Tibial nerve (tissue), 4 donors: Measurements from ENCODE around the gene OTOF. TPM values are rescaled to one million over a fixed set of nuclear protein-coding genes. Genes with fewer than 3 reads are reported as not detected.

Source experiments
- DNase-seq, 2 donors: peaks; one replicate each; pipeline ENCODE4 v3.0.0-alpha.2; 2019; ENCODE audit warnings: low spot score in 2 of 2
- H3K27ac ChIP-seq, 4 donors: fragments of 200-600 bp; sonication (generic) in 3 of 4; one replicate each; pipeline ENCODE4 v1.5.1; 2017 to 2019; ENCODE audit warnings: mild to moderate bottlenecking in 1 of 4
- H3K27me3 ChIP-seq, 2 donors: fragments of 200-600 bp; sonication (generic) in 1 of 2; one replicate each; pipeline versions ENCODE4 v1.5.1 to v1.6.0; 2017 to 2019
- H3K36me3 ChIP-seq, 3 donors: fragments of 200-600 bp; sonication (generic); one replicate each; pipeline ENCODE4 v1.5.1; 2018 to 2019
- H3K4me1 ChIP-seq, 4 donors: fragments of 200-600 bp; sonication (generic) in 3 of 4; one replicate each; pipeline ENCODE4 v1.5.1; 2017 to 2019
- H3K4me3 ChIP-seq, 4 donors: fragments of 200-600 bp; sonication (generic) in 3 of 4; one replicate each; pipeline ENCODE4 v1.5.1; 2017 to 2019; ENCODE audit warnings: mild to moderate bottlenecking in 1 of 4, moderate library complexity in 1 of 4
- H3K9me3 ChIP-seq, 4 donors: fragments of 200-600 bp; sonication (generic) in 3 of 4; one replicate each; pipeline ENCODE4 v1.5.1; 2017 to 2019
- EP300 ChIP-seq, 2 donors: sonication (generic); formaldehyde crosslinking; IDR thresholded peaks; one replicate each; pipeline ENCODE4 v1.6.1; 2017; ENCODE audit warnings: antibody characterized with exemption in 2 of 2, mild to moderate bottlenecking in 1 of 2
- POLR2A ChIP-seq, 2 donors: fragments of 450-650 bp; IDR thresholded peaks; one replicate each; pipeline ENCODE4 v1.6.1; 2017; ENCODE audit warnings: antibody characterized with exemption in 2 of 2, mild to moderate bottlenecking in 2 of 2, moderate library complexity in 2 of 2
- WGBS, 2 donors: methylation state at CpG; one replicate each; pipeline ENCODE4 v1.1.5; 2018; 5-methylcytosine and 5-hydroxymethylcytosine counted together
- total RNA-seq, 4 donors: library from RNA; depleted of rRNA; stranded (reverse); fragments of >200 nt; gene quantifications; one replicate each; pipeline ENCODE4 v1.1.0, GENCODE V29; 2016
- TF ChIP-seq, protein P1 (sequence below), 5 experiments: fragments of 200-600 bp in 3 of 5; fragments of 450-650 bp in 2 of 5; sonication (generic) in 3 of 5; IDR thresholded peaks; one replicate each; pipeline ENCODE4 v1.5.1; 2016 to 2019; ENCODE audit warnings: antibody characterized with exemption in 5 of 5, mild to moderate bottlenecking in 3 of 5, moderate library complexity in 2 of 5

OTOF gene
- total RNA-seq, 4 donors from 2014 or later = under 0.01 to 0.30 (median 0.22) TPM; not detected in 1

DNA sequence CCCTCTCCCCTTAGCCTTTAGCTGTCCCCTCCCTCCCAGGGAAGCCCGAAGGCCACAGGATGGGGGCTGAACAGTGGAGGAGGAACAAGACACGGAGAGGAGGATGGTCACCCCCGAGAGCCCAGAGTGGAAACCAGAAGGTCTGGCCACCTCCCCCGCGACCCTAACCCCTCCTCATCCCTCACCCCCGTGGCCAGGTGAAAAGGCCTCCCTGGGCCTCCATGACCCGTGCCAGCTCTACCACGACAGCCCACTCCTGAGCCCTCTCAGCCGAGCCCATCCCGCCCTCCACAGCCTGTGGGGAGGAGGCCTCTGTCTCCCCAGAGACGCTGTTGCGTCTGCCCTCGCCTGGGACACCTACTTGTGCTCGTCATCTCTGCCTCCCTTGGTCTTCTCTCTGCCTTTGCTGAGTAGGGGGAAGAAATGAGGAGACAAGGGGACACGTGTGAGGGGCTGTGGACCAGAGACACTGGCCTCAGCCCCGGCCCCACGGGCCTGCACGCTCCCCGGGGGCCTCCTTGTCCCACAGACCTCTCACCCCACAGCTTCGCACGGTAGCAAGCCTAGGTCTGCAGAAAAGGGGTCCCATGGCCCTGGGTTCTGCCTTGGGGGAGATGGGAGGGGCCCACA is 32.5 kb upstream of the OTOF start:
- no peaks in the 10 kb centered on the region for H3K27me3 ChIP-seq
- no peaks in the 10 kb centered on the region for H3K36me3 ChIP-seq
- H3K4me1 ChIP-seq = no peaks in the 10 kb centered on the region
- DNase-seq = no peak
- 84 to 87% methylated on average over 16 to 21 of the region's 21 CpGs for WGBS, 2 donors
- TF ChIP-seq, protein P1, sequence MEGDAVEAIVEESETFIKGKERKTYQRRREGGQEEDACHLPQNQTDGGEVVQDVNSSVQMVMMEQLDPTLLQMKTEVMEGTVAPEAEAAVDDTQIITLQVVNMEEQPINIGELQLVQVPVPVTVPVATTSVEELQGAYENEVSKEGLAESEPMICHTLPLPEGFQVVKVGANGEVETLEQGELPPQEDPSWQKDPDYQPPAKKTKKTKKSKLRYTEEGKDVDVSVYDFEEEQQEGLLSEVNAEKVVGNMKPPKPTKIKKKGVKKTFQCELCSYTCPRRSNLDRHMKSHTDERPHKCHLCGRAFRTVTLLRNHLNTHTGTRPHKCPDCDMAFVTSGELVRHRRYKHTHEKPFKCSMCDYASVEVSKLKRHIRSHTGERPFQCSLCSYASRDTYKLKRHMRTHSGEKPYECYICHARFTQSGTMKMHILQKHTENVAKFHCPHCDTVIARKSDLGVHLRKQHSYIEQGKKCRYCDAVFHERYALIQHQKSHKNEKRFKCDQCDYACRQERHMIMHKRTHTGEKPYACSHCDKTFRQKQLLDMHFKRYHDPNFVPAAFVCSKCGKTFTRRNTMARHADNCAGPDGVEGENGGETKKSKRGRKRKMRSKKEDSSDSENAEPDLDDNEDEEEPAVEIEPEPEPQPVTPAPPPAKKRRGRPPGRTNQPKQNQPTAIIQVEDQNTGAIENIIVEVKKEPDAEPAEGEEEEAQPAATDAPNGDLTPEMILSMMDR (IDR thresholded peaks at IDR 0.05) = no peak
- no peak for TF ChIP-seq EP300 (IDR thresholded peaks at IDR 0.05)
- no peak for TF ChIP-seq POLR2A (IDR thresholded peaks at IDR 0.05)
- H3K27ac ChIP-seq = no peak overlapping the region
- H3K4me3 ChIP-seq = no peak overlapping the region
- no peaks in the 10 kb centered on the region for H3K9me3 ChIP-seq

DNA sequence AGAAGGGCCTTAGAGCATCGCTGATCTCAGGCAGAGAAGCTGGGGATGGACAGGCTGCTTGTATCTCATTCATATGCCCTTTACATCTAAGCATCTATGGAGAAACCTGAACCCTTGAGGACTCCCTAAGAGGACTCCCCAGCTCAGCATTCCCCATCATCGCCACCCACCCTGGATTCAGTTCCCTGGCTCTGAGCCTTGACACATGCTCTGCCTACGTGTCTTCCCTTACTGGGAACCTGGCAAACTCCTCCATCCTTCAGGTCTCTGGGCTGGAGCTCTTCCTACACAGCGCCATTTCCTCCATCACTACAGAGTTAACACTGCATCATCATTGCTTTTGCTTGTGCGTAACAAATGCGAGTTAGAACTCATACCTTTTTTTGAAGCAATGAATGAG is 31.2 kb upstream of the OTOF start:
- Histone ChIP-seq H3K4me1 (no peaks in the 10 kb centered on the region), H3K36me3 (no peaks in the 10 kb centered on the region), H3K27me3 (no peaks in the 10 kb centered on the region), H3K9me3 (no peaks in the 10 kb centered on the region), H3K27ac (no peak overlapping the region), H3K4me3 (no peak overlapping the region)
- no peak for DNase-seq
- TF ChIP-seq EP300 (IDR thresholded peaks at IDR 0.05) (no peak), POLR2A (IDR thresholded peaks at IDR 0.05) (no peak)
- WGBS, 2 donors = 81 to 90% methylated on average over 6 of the region's 6 CpGs

DNA sequence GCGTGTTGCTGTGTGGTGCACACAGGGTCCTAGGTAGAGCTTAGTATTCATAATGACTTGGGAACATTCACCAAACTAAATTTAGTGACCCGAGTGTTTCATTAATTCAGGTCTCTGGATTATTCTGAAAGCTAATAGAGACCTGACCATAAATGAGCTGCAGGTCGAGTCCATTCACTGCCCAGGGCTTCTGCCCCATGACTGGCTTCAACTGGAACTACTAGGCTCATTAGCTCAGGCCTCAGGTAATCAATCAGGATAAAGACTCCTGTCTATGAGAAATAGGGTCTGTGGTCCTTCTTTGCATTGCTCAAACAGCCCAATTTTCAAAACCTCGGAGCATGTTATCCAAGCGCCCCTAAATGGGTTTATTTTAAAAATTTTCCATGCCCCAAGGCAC is 30.0 kb upstream of the OTOF start:
- Histone ChIP-seq H3K9me3 (no peaks in the 10 kb centered on the region), H3K27ac (no peak overlapping the region), H3K4me1 (peaks cover 0 to 10% (median 6%) of the 10 kb centered on the region in 4 donors), H3K4me3 (no peak overlapping the region), H3K36me3 (no peaks in the 10 kb centered on the region), H3K27me3 (no peaks in the 10 kb centered on the region)
- no peak for DNase-seq
- TF ChIP-seq, protein P1 (IDR thresholded peaks at IDR 0.05) = no peak
- 85 to 89% methylated on average over 5 of the region's 5 CpGs for WGBS, 2 donors

DNA sequence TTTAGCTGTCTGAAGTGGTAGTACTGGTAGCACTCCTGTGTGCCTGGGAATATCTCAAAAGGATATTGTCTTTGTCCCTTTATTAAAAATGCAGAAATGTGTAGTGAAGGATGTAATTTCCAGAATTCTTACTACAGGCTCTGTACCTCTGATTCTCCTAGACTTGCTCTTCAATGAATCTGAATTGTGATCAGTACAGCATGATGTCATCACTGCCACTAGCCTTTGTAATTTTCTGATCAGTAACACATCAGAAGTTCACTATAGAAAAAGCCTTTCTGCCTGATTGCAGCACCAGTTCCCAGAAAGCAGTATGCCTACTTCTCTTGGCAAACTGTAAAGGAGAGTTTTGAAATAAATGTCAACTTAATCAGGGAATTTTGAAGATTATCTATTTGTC is 29.2 kb upstream of the OTOF start:
- H3K27ac ChIP-seq = no peak overlapping the region
- DNase-seq = no peak

DNA sequence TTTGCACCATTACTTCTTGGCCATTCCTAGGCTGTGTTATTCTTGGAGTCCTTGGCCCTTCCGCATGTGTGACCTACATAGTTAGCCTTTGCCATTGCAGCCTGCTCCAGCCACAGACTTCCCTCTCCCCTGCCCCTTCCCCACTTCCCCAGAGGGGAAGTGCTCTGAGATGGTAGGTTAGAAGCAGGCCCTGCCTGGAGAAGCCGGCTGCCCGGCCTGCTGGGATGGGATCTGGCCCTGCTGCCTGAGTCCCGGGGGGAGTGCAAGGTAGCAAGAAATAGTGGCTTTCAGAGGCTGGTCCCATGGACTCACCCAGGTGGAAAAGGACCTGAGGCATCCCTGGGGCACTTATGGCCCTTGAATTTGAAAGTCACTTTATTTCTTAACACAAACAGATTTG is 28.4 kb upstream of the OTOF start:
- 65% methylated on average over 4 of the region's 4 CpGs for WGBS, 2 donors
- no peak overlapping the region for H3K27ac ChIP-seq
- H3K36me3 ChIP-seq = no peaks in the 10 kb centered on the region
- H3K27me3 ChIP-seq = no peaks in the 10 kb centered on the region
- no peak overlapping the region for H3K4me3 ChIP-seq
- H3K9me3 ChIP-seq = no peaks in the 10 kb centered on the region
- TF ChIP-seq, protein P1 (IDR thresholded peaks at IDR 0.05) = no peak
- TF ChIP-seq POLR2A (IDR thresholded peaks at IDR 0.05) (no peak), EP300 (IDR thresholded peaks at IDR 0.05) (no peak)
- peaks cover 0 to 12% (median 7%) of the 10 kb centered on the region in 4 donors for H3K4me1 ChIP-seq
- no peak for DNase-seq

More for the DNA sequence above, 29.2 kb upstream of the OTOF start:
- no peak for TF ChIP-seq EP300 (IDR thresholded peaks at IDR 0.05)
- TF ChIP-seq, protein P1 (IDR thresholded peaks at IDR 0.05) = no peak
- no peak for TF ChIP-seq POLR2A (IDR thresholded peaks at IDR 0.05)
- H3K4me1 ChIP-seq = peaks cover 0 to 12% (median 7%) of the 10 kb centered on the region in 4 donors
- no peaks in the 10 kb centered on the region for H3K27me3 ChIP-seq
- H3K36me3 ChIP-seq = no peaks in the 10 kb centered on the region
- H3K4me3 ChIP-seq = no peak overlapping the region
- H3K9me3 ChIP-seq = no peaks in the 10 kb centered on the region
